HK-2 (cell line): Measurements from ENCODE around the gene SLC16A14.
"Not testable (repeated sequence)": the region's sequence is repeated elsewhere in the genome, so short reads cannot be mapped to it uniquely, and the experiment has no call there.

Source experiments
- DNase-seq: peaks from one replicate; pipeline ENCODE4 v3.0.0-alpha.2; 2018; ENCODE audit not compliant: unreplicated experiment

SLC16A14 gene

GRCh38 chr2:230068651-230069055, at the start of gene SLC16A14:
TSS of gene SLC16A14 (minus strand) at chr2:230068924. CDS start at chr2:230059352, 9,572 bp downstream.
- DNase-seq = peak; percentile 53

DNA sequence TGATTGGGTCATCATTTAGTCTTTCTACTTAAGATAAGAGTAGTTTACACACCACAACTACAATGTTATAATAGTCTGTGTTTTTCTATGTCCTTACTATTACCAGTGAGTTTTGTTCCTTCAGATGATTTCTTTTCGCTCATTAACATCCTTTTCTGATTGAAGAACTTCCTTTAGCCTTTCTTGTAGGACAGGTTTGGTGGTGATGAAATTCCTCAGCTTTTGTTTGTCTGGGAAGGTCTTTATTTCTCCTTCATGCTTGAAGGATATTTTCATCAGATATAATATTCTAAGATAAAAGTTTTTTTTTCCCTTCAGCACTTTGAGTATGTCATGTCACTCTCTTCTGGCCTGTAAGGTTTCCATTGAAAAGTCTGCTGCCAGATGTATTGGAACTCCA, 38.0 kb upstream of the SLC16A14 start:
- DNase-seq = no peak

GRCh38 chr2:230101967-230102366, 33.2 kb upstream of the SLC16A14 start:
- not testable (repeated sequence) for DNase-seq

- DNase-seq = no peak
These were observed 29.1 kb upstream of the SLC16A14 start for GRCh38 chr2:230097841-230098240.

DNA sequence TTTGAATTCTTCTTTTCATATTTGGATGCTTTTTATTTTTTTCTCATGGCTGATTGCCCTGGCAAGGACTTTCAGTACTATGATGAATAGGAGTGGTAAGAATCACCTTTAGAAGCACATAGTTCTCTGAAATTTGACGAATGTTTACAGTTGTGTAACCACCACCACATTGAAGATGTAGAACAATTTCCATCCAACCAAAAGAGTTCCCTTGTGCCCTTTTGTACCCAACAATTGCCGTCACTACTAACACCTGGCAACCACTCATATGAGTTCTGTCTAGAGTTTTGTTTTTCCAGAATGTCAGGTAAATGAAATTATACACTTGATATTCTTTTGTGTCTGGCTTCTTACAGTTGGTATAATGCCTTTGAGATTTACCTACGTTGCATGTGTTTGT, 28.7 kb upstream of the SLC16A14 start:
- DNase-seq = no peak

DNA sequence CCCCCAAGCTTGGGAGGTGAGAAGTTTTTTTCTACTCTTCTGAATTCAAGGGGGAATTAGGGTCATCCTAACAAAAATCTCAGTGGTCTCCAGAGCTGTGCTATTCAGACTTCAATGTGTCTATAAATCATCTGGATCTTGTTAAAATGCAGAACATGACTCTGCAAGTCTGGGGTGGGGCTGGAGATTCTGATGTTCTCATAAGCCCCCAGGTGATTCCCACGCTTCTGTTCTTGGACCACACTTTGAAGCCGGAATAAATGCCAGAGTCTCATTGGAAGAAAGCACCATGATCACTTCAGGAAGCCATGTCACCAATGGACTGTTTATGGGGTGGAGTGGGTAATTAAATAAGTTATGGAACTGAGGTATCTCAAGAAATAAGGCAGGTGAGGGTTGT, 22.2 kb upstream of the SLC16A14 start:
- DNase-seq = no peak

DNA sequence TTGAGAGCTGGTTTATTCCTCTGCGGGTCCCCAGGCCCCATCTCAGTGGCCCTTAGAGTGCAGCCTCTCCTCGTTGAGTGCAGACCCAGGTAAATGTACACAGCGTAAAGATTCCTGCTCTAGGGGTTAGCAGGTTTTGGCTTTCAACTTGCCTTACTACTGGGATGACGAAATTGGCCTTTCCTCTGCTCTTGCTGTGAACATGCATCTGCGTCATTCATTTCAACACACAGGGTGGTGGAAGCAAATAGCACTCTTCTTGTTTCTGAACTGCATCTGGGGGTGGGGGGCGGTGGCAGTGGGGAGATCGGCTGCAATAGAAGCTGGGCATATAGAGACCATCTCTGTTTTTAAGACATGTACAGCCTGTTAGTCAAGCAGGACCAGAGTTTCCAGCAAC, 16.5 kb upstream of the SLC16A14 start:
- DNase-seq = no peak

- DNase-seq = no peak
These were observed 9.3 kb upstream of the SLC16A14 start for GRCh38 chr2:230077851-230078547.

DNA sequence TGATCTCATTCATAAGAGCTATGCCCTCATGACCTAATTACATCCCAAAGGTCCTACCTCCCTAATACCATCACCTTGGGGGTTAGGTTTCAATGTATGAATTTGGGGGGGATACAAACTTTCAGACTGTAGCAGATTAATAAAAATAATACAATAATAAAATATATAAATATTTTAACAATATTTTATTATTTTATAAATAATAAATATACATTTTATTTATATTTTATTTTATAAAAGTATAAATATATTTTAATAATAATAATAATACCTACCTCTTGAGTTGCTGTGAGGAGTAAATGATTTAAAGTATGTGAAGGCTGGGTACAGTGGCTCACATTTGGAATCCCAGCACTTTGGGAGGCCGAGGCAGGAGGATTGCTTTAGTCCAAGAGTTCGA, 8.1 kb upstream of the SLC16A14 start:
- no peak for DNase-seq

GRCh38 chr2:230075988-230076631, 7.4 kb upstream of the SLC16A14 start:
- no peak for DNase-seq

- no peak for DNase-seq
These were observed 2.7 kb upstream of the SLC16A14 start for GRCh38 chr2:230071421-230071820.

- no peak for DNase-seq
These were observed 678 bp upstream of the SLC16A14 start for GRCh38 chr2:230069402-230069801.

- DNase-seq = peak; percentile 73
These were observed 591 bp downstream of the SLC16A14 start for GRCh38 chr2:230068016-230068650.

- DNase-seq = no peak
These were observed 7.9 kb downstream of the SLC16A14 start for GRCh38 chr2:230060672-230061293.

DNA sequence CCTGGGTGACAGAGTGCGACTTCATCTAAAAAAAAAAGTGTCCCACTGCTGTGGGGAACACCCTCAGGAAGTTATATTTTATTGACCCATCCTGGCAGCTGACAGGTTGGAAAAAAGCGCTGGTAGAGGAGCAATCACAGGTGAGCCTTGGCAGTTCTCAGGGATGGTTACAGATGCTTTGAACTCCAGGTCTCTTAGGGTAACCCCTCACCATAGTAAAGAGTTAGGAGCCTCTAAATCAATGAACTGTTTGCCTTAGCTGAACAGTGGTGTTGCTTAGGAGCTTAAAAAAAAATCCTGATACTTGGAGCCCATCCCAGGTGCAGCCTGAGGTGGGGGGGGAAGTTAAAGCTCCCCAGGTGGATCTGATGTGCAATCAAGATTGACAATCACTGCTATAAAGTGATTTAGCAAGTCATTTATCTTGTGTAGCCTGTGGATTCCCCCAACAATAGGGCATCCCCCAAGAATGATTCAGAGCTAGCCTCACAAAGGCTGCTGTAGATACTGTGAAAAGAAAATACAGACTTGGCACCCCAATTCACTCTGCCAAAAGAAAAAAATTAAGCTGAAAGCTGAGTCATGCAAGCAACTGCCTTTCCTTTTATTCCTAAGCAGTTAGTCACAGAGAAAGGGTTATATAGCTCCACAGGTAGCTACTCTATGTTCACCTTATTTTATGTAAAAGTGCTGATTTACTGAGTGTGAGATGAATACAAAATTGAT, 14.8 kb downstream of the SLC16A14 start:
- DNase-seq = no peak

DNA sequence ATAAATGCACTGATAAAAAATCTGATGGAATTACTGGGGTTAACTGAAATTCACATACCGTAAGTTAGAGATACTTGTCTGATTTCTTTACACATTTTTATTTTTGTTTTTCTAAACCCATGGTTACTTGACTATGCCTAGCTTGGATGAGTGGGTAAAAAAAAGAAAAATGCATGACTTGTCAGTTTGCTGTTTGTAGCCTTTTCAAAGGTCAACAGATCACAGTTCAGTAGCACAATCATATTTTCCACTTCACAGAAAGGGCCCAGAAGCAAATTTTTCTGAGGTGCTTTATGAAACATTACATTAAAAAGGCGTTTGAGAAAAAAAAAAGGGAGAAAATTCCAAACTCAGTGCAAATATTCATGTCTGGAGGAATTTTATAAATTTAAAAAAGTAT, 16.4 kb downstream of the SLC16A14 start:
- no peak for DNase-seq

DNA sequence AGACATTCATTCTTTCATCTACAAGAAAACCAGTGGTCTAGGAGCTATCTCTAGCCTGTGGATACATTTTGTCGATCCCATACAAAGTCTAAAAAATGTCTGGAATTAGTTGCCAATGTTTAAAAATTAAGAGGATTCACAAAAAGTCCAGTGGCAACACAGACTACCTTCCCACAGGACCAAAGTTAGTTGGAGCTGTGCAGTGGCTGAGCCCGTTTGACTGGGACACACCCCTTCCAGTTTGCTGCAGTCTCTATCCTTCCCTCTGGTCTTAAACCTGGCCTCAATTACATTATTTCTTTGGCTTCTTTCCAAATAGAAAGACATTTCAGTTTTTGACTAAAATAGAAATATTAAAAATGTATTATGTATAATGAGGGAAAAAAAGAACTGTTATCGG, 18.6 kb downstream of the SLC16A14 start:
- DNase-seq = no peak

- DNase-seq = no peak
These were observed 20.6 kb downstream of the SLC16A14 start for GRCh38 chr2:230048010-230048671.

- DNase-seq = no peak
These were observed 22.2 kb downstream of the SLC16A14 start for GRCh38 chr2:230046491-230046890.

- no peak for DNase-seq
These were observed 25.3 kb downstream of the SLC16A14 start for GRCh38 chr2:230043461-230043860.

DNA sequence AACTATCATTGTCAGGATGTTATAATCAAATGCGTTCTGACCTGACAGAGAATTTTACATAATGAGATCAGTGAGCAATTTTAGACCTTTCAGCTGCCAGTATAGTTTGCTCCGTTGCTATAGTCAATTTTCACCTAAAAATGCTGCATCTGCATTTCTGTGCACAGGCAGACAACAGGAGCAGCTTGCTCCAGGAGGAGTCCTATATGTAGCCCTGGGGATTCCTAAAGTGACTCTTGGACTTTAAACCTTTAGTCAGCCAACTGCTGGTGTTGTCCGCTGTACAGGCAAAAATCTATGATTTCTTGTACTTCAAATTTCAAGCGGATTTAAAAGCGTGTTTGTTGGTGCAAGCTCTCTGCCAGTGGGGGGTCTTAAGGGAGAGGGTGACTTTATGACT, 25.7 kb downstream of the SLC16A14 start:
- no peak for DNase-seq
